Cardiac fibroblast (primary cell): Measurements from ENCODE around the gene CCDC90B.

Experiments
- DNase-seq, 2 donors: peaks; one replicate each; pipeline versions ENCODE4 v3.0.0 to v3.0.0-alpha.2; 2010; ENCODE audit warnings: low read depth in 2 of 2
- H3K4me3 ChIP-seq, 2 donors: replicated peaks in 1 of 2; 1 replicate in 1 of 2; 2 replicates in 1 of 2; pipeline ENCODE4 v1.5.1; 2011; ENCODE audit warnings: low read depth in 2 of 2, low read length in 2 of 2, mild to moderate bottlenecking in 2 of 2, moderate library complexity in 1 of 2
- TF ChIP-seq, protein P1 (sequence below): IDR thresholded peaks from one replicate; pipeline ENCODE4 v1.5.1; 2011; ENCODE audit warnings: low read depth, mild to moderate bottlenecking, low read length, inconsistent platforms

Gene CCDC90B

DNA sequence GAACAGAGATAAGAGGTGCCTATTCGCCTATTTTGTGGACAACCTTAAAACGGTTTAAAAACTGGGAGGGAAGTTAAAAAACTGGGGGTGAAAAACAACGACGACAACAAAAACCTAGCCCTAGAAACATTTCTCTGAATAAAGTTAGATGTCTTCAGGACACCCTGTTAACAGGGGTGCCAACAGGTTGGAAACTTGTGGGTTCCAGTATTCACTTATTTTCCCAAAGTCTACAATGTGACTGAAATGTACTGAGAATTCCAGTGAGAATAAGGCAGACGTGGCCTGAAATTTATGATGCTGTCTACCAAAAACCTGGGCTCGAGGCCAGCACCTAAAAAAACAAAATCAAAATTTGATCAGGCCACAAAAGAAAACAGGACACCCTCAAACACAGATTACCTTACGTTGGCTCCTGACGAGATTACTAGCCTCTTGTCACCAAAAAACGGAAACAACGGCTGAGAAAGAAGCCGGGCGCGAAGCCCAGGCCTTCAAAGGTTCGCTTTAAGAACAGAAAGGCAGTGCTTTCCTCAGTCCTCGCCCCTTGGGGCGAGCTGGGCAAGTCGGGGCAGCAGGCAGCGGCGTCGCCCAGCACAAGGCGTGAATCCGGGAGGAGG lies 906 bp downstream of the CCDC90B start:
- TF ChIP-seq, protein P1, sequence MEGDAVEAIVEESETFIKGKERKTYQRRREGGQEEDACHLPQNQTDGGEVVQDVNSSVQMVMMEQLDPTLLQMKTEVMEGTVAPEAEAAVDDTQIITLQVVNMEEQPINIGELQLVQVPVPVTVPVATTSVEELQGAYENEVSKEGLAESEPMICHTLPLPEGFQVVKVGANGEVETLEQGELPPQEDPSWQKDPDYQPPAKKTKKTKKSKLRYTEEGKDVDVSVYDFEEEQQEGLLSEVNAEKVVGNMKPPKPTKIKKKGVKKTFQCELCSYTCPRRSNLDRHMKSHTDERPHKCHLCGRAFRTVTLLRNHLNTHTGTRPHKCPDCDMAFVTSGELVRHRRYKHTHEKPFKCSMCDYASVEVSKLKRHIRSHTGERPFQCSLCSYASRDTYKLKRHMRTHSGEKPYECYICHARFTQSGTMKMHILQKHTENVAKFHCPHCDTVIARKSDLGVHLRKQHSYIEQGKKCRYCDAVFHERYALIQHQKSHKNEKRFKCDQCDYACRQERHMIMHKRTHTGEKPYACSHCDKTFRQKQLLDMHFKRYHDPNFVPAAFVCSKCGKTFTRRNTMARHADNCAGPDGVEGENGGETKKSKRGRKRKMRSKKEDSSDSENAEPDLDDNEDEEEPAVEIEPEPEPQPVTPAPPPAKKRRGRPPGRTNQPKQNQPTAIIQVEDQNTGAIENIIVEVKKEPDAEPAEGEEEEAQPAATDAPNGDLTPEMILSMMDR: no peak
- DNase-seq: no peak
- peak overlapping the region; percentile 90 to 91 for H3K4me3 ChIP-seq

DNA sequence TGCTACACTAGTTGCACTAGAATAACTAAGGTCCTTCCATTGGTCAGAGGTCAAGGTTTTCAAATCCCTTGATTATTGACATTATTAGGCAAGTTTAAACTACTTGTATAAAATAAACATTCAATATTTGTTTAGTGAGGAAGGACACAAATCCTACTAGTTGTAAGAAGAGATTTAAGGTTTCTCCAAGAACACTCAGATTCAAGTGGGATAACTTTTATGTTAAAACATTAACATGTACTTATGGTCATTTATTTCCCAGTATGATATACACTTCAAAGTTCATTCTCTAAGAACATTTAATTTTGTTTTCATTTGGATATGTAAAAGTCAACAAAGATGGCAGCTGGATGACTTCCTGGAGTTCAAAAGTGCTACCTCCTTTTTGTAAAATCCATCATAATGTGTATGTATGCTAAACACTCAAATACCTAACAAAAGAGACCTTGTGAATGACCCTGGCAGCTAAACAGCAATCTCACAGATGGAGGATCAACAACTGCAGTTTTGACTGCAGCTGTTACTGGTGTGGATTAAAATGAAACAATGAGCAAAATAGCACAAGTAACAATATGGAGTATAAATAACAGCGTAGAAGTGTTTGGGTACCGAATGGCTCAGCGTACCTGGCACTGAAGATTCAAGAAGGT lies 1.5 kb downstream of the CCDC90B start:
- TF ChIP-seq, protein P1: no peak

DNA sequence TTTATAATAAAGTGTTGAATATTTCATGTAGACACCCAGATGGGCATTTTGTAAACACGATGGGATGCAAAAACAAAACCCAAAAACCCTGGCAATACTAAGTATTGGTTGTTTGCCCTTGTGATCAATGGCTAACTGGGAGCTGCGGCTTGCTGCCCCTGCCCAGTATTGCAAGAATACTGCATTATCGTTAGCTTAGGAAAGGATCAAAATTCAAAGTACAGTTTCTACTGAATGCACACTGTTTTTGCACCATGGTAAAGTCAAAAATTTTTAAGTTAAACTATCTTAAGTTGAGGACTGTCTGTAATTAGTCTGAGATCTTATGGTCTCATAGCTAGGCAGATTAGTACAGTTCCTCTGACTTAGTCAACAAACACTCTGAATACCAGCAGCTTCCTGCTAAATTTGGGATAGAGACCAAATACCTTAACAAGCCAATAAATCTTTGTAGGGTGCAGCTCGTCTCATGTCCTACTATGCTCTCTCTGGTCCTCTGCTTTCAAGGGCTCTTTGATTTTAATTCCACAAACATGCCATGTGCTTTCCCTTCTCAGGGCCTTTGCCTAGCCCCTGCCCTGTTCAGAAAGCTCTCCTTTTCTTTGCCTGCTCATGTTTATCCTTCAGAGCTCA lies 4.0 kb downstream of the CCDC90B start:
- TF ChIP-seq, protein P1: no peak
- no peak for DNase-seq
- H3K4me3 ChIP-seq: no peak overlapping the region

More for the DNA sequence above, 1.5 kb downstream of the CCDC90B start:
- H3K4me3 ChIP-seq: peak overlapping the region; percentile 90 to 91
- no peak for DNase-seq

DNA sequence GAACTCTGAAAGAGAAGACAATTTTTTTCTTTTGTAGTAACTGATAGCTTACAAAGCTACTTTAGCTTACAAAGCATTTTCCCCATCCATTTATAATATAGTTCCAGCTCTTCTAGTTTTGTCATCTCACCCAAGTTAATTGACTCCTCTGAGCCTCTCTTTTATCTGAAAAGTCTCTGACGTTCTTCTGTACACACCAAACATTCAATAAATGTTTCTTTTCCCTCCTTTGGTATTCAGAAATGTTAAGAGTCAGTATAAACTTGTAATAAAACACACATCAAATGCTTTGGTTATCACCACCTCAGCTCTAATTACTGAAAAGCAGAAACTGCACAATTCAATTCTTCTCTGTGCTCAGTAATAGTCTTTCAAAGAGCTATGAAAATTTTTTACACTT lies 5.9 kb downstream of the CCDC90B start:
- H3K4me3 ChIP-seq: no peak overlapping the region
- TF ChIP-seq, protein P1: no peak
- no peak for DNase-seq

DNA sequence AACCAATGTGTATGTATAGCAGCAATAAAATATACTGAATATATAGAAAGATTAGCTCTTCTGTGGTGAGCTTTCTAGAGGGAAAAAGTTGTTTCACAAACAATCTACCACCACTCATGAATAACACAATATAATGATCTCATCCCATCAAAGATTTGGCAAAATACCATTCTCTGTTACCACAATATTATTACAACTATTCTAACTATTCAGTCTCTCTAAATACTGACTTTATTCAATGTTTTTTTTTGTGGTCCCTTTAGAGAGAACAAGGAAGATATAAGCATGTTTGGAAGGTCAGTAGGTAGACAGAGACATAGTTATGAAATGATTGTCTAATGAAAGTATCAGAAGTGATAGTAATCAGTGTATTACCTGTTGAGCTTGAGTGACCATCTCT lies 7.8 kb downstream of the CCDC90B start:
- peak in 1 of 2 donors; percentile 62 for DNase-seq
- TF ChIP-seq, protein P1: no peak
- no peak overlapping the region for H3K4me3 ChIP-seq

DNA sequence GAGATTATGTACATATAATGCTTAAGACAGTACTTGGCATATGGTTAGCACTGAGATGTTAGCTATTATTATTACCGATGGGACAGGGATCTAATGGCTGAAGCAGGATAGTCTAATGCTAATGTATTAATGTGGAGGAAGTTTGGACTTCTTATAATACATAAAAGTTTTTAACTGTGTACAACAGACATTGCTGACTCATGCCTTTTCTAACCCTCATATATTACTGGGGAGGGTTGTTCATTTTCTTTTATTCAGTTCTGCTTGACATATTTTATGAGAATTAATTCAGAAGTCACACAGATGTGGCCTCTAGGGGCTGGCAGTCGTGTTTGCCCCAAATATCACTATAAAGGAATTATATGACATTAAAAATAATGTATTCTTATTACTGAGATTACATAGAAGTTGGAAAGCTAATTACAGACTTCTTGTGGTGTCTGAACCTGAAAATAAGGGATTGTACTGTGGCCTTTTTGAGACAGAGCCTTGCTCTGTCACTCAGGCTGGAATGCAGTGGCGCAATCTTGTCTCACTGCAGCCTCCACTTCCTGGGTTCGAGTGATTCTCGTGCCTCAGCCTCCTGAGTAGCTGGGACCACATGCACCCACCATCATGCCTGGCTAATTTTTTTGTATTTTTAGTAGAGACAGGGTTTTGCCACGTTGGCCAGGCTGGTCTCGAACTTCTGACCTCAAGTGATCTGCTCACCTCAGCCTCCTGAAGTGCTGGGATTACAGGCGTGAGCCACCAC lies 10.1 kb downstream of the CCDC90B start:
- TF ChIP-seq, protein P1: no peak
- no peak overlapping the region for H3K4me3 ChIP-seq
- no peak for DNase-seq
